Measurements from ENCODE around the gene NDEL1.
"Not testable (repeated sequence)": the region's sequence is repeated elsewhere in the genome, so short reads cannot be mapped to it uniquely, and the experiment has no call there.

The NDEL1 gene, protein sequence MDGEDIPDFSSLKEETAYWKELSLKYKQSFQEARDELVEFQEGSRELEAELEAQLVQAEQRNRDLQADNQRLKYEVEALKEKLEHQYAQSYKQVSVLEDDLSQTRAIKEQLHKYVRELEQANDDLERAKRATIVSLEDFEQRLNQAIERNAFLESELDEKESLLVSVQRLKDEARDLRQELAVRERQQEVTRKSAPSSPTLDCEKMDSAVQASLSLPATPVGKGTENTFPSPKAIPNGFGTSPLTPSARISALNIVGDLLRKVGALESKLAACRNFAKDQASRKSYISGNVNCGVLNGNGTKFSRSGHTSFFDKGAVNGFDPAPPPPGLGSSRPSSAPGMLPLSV

DNA sequence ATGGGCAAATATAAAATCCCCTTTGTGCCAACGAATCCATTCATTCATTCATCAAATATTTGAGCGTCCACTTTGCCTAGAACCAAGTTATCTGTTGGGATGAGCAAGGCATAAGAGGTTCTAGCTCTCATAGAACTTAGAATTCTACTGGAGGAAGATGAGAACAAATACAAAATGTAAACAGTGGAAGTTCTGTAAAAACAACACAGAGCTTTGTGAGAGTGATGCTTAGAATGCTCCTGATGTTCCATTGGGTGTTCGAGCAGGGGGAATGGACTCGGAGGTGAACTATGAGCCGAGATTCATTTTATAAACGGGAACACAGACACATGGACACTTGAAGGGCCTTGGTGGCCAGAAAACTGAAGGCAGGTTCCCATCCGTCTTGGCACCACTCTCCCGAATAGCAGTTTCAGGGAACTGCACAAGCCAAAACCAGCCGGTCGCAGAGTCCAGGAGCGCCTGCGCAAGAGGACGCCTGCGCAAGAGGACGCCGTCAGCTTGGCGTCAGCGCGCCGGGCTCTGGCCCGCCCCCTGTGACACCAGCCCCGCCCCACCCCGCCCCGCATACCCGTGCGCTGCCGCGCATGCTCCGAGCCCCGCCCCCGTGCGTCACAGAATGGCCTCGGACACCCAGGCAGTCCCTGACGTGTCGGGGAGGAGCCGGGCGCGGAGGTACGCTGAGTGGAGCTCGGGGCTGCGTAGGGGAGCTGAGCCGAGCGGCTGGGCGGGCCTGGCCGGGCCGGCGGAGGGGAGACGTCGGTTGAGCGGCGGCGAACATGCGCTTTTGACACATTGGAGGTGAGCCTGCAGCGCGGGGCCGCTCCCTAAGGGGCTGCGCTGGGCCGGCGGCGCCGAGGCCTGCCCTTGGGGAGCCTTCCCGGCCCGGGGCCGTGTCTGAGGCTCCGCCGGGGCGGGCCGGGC, at the start of gene NDEL1:
TSS of gene NDEL1 (plus strand) at position 640 of the 924 bp plus-strand sequence. CDS start 8,388 bp downstream, outside the sequence.
- DNase-seq (ENCODE audit: low spot score): peak; percentile 100

DNA sequence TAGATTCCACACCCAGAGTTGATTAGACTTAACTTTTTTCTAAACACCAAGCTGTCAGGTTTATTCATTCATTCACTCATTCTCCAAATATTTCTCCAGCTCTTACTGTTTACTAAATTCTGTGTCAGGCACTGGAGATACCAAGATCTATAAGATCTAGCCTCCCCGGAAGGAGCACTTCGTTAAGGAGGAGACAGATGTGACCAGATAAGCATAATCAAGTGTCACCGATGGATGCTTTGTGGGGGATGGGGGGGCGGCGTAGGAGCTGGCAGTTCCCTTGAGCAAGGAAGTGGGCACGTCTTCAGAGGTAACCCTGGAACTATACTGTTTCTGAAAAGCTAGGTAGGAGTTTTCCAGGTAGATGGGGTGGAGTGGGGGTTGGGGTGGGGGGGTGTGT, 48.8 kb upstream of the NDEL1 start:
- DNase-seq (ENCODE audit: low spot score): no peak

DNA sequence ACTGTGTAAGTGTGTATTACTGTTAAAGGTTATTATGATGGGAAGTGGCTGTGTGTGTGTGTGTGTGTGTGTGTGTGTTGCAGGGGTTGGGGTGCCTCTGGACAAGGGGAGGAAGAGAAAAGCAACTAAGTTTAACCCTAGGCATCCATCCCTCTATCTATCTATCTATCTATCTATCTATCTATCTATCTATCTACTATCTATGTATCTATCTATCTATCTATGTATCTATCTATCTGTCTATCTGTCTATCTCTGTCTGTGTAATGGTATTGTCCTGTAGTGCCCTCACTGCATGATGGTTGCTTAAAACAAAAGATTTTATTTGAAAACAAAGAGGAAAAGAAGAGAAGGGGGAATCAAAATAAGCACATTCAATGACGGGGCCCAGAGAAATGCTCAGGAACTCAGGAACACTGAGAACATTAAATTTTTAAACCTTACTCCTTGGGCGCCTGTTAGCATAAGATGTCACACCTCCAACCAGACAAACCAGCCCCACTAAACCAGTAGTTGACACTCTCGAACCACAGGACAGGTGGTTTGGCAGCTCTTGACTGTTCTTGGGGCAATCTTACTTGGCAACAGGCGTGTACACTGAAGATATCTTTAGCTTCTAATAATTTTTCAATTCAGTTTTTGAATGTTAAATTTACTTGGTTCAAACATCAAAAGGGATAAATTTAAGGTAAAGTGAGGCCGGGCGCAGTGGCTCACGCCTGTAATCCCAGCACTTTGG, 47.6 kb upstream of the NDEL1 start:
- DNase-seq (ENCODE audit: low spot score): no peak

DNA sequence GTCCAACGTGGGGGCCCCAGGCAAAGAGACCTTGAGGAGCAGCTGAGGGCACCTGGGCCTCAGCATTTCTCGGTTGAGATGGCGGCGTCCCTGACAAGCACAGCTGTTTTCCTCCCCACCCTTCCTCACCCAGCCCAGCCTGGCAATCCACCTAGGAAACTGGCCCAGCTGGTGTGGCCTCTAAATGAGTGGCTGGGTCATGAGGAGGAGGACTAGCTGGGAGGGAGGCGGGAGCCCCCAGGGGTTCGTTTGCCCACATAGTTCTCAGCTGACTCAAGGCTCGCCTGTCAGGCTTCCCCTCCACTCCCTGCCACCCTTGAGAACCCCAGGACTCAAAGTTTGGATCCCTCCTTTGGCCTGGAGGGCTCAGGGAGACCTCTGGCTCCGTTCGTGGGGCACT, 44.0 kb upstream of the NDEL1 start:
- DNase-seq (ENCODE audit: low spot score): no peak

DNA sequence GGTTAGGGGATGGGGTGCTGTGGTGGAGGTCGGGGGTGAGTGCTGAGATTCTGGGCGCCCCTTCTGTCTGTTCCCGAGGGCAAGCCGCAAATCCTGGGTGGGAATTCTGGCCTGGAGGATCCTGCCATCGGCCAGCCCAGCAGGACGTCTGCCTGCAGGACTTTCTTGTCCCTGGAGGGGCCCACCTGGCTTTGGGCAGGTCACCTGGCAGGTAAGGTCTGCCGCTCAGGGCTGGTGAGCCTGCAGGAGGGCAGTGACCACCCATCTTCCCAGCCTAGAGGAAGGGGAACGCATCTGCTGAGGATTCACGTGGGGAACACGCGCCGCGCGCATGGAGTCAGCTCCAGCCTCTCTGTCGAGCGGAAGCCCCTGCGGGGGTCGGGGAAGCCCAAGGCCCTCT, 43.4 kb upstream of the NDEL1 start:
- DNase-seq (ENCODE audit: low spot score): no peak

DNA sequence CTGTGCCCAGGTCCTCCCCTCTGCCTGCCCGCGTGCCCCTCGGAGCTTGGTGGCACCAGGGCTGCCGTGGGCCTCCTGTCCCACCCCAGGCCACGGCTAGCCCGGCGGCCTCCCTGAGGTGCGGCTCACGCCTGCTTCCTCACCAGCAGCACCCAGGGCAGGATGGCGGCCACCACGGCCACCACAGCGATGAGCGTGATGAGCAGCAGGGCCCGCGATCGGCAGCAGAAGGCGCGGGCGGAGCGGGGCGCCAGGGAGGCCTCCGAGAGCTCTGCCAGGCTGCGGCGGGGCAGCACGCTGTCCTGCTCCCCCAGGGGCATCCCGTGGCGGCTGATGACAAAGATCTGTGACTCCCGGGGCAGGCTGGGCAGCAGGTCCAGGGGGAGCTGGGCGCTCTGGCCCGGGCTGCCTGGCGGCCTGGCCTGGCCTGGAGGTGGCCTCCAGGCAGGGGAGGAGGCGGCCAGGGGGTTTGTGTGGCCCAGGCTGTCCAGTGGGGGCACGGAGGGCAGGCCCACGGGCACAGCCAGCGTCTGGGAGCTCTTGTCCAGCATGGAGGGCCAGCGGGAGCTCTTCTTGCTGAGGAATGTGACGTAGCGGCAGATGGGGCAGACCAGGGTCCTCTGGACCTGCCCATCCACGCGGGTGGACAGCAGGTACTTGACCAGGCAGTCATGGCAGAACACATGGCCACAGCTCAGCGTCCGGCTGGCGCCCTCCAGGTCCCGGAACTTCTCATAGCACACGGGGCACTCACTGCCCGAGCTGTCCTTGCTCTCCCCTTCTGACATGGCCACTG, 42.8 kb upstream of the NDEL1 start:
- DNase-seq (ENCODE audit: low spot score): no peak

DNA sequence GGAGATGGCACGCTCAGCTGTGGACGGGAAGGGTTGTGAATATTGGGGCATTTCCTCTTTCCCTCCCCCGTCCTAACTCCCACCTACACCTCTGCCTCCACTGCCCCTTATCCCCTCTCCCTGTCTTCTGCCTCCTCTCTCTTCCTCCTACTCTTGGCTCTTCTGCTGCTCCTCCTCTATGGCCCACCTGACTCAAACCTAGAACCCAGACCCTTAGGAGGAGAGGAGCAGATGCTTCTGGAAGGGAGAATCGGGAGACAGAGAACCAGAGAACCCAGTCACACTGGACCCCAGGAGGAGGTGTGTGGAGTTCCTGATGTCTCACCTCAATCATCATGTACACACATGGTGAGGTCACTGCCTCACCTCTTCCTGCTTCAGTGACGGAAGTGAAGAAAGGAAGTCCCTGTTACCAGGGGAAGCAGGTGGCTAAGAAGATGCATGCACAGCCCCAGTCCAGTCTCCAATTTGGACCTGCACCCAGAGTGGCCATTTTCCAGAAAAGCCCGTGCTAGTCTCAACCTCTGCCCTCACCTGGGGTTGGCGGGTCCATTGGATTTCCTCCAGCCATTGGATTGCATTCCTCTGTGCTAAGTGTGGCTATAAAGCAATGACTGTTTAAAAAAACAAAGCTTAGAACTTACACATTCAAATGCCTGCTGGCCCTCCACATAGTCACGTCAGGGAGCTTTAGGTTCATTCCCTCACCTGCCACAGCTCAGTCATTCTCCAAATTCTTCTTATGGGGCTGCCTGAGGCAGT, 42.0 kb upstream of the NDEL1 start:
- DNase-seq (ENCODE audit: low spot score): no peak

DNA sequence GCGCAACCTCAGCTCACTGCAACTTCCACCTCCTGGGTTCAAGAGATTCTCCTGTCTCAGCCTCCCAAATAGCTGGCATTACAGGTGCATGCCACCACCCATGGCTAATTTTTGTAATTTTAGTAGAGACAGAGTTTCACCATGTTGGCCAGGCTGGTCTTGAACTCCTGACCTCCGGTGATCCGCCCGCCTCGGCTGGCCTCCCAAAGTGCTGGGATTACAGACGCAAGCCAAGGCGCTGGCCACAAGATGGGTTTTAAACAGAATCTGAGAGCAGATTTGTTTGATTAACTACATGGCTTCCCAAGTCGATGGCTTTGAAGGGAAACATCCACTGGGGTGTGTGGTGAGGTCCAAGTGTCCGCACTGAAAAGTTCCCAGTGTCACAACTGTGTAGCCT, 41.2 kb upstream of the NDEL1 start:
- not testable (repeated sequence) for DNase-seq (ENCODE audit: low spot score)

DNA sequence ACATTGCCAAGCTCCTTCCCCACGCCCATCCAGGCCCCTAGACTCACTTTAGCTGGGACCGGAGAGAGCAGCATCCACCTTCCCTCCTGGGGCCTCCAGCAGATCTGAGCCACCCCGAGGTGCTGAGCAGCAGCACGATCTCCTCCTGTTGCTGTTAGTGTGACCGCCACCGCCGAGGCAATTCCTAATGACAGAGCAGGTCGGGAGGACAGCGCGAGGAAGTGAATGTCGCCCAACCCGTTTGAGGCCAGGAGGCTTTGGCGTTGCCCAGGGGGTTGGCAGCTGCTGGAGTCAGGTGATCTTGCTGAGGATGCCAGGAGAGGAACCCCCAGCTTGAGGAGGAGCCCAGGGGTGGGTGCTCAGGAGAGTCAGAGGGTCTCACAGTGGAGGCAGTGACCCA, 38.0 kb upstream of the NDEL1 start, which contains the start of gene RNF222:
TSS of gene RNF222 (minus strand) at position 192 of the 400 bp plus-strand sequence. CDS start 4,366 bp downstream, outside the sequence.
- no peak for DNase-seq (ENCODE audit: low spot score)

DNA sequence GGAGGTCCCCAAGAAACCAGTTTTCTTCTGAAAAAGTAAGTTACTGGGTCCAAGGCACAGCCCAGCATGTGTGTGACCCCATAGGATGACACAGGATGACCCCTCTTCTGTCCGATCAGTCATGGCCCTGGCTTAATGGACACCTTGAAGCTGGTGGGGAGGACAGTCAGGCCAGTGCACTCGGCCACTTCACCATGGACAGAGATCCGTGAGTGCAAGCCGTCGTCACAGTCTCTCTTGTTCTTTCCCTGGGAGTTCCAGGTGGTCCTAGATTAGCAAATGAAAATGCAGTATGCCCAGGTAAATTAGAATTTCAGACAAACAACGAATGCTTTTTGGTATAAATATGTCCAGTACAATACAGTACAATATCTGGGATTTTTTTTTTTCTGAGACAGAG, 36.7 kb upstream of the NDEL1 start:
- DNase-seq (ENCODE audit: low spot score): no peak

DNA sequence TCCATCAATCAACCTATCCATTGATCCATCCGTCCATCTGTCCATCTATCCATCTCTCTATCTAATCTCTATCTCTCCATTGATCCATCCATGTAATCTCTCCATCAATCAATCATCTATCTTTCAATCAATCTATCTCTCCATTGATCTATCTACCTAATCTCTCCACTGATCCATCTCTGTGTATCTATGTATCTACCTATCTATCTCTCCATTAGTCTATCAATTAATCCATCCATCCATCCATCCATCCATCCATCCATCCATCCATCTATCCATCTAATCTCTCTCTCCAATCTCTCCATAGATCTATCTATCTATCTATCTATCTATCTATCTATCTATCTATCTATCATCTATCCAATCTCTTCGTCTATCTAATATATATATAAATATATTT, 34.6 kb upstream of the NDEL1 start:
- DNase-seq (ENCODE audit: low spot score): no peak

DNA sequence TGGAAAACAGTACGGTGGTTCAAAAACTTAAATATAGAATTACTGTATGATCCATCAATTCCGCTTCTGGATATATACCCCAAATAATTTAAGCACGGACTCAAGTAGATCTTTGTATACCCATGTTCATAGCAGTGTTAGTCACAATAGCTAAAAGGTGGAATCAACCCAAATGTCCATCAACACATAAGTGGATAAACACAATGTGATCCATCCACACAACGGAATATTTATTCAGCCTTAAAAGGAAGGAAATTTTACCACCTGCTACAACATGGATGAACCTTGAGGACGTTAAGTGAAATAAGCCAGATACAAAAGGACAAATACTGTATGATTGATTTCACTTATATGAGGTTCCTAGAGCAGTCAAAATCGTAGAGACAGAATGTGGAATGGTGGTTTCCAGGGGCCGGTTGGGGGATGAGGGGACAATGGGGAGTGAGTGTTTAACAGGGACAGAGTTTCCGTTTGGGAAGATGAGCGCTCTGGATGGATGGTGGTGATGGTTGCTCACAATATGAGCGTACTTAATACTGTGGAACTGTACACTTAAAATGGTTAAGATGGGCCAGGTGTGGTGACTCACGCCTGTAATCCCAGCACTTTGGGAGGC, 32.7 kb upstream of the NDEL1 start:
- DNase-seq (ENCODE audit: low spot score): no peak

DNA sequence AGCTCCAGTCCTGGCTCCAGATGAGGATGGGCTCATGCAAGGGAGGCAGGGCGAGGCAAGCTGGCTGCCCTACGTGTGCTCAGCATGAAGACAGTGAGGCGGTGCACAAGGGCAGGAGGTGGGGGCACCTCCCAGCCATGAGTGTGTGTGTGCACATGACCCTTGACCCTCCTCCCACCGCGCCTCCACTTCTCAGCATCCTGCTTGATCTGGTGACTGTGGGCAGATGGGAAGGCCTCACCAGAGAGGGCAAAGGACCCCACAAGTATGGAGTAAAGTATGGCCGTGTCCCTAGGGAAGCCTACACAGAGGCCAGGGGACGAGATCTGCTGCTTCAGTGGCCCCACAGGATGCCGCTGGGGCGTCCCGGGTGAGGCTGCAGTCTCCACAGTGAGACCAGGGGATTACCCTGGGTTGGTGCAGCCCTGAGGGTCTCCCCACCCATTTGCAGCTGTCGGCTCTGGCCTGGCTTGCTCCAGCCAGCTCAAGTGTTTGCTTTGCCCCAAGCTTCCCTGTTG, 30.1 kb upstream of the NDEL1 start:
- DNase-seq (ENCODE audit: low spot score): no peak

DNA sequence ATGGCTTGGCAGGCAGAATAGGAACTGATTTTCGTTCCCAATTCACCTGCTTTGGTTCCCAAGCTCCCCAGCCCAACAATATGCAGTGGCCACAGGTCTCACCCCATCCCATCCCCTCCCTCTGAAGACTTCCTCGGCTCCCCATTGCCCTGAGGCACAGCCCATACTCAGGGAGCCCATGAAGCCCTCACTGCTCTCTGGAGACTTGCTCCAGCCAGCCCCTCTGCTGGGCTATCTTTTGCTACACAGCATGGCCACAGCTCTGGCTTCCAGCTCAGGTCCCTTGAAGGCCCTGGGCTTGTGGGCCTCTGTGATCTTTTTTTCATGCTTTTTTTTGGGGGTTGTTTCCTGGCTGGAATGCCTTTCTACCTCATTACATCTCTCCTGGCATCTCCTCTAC, 29.5 kb upstream of the NDEL1 start:
- DNase-seq (ENCODE audit: low spot score): no peak

DNA sequence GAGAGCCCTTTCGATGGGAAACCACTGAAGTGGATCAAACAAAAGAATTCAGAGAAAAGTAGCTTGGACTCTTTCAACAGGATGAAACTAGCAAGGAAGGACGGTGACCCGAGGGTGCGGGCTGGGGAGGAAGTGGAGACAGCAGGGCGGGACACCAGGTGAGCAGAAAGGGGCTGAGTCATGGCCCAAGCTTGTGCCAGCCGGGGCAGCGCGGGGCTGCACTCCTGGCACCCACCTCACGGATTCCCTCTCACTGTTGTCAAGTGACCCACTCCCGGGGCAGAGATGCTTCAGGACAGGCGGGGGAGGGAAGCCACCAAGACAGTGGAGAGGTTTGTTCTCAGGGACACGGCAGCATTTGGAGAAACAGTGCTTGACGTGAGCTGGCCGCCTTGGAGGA, 27.3 kb upstream of the NDEL1 start:
- peak; percentile 36 for DNase-seq (ENCODE audit: low spot score)

DNA sequence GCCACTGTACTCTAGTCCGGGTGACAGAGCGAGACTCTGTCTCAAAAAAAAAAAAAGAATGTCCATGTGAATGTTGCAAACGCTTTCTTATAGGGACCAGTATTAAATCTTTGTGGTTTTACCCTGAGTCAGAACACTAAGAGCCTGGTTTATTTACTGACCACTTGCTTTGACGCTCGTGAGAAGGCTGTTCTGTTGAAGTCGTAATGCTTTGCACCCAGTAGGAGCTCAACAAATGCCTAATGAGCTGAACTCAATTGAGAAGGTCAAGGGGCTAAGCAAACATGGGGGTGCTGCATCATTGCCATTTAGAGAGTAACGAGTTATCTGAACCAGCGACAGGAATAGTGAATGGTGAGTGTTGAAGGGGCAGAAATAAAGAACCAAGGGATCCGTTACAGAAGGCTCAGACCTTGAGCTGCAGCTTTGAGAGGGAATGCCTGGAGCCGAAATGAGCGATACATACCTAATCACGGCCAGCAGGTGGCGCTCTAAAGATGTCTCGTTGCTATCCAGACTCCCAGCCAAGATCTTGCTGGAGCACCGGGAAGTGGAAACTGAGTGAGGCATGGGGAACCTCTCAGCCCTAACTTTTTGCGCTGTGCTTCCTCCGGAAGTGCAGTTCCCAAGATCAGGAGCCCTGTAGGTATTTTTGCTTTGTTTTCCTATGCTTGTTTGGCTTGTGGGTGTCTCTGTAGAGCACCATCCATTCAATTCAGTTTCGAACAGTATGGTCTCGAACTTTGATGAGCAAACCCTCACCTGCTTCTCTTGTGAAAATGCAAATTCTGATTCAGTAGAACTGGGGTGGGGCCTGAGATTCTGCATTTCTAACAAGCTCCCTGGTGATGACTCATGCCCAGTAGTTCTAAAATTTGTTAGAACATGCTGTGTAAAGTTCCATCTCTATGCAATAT, 25.5 kb upstream of the NDEL1 start:
- peak; percentile 83 for DNase-seq (ENCODE audit: low spot score)

DNA sequence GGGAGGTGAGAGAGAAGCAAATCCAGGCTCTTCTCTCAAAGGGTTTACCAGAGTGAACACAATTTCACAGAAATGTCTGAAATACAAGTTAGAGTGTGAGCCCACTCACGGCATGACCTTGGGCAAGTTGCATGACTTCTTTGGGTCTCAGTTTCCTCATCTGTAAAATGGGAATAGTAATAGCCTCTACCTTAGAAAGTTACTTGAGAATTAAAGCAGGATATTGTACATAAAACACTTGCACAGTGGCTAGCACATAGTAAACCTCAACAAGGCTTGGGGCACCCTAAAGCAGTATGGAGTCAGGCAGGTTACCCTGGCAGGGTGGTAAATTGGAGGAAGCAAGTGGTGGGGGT, 24.8 kb upstream of the NDEL1 start:
- DNase-seq (ENCODE audit: low spot score): no peak

DNA sequence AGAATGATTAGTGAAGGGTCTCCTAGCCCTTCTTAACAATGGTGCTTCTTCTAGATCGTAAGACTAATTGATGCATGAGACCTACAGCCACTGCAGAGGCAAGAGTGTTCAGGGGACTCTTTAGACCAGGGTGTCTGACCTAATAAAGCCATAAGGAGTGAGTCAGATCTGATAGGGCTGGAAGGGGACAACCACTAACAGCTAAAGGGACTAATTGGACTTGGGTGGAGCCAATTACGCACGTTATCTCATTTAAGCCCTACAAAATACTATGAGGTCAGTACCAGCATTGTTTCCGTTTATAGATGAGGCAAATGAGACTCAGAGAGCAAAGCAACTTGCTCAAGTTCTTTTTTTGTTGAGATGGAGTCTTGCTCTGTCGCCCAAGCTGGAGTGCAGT, 23.6 kb upstream of the NDEL1 start:
- DNase-seq (ENCODE audit: low spot score): no peak

DNA sequence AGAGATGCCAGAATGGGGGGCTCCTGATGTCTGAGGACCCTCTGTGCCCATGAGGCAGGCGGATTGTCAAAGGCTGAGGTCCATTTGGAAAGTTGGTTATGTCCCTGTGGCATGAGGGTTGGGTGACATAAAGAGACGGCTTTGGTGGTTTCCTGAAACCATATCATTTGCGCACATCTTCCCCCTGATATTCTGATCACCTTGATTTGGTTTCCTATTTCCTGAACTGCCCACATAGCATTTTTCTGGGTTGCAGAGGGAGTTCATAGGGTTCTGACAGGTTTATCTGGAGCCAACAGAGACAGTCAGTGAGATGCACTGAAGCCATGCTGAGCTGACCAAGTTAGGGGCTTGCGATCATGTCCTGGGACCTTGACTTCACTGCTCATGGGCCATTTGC, 22.4 kb upstream of the NDEL1 start:
- DNase-seq (ENCODE audit: low spot score): no peak

Data from iPS-NIHi11 (cell line).